Ecto neural progenitor cell (in vitro differentiated cells): ENCODE results near the gene WDR37.
"Not testable (repeated sequence)": the region's sequence is repeated elsewhere in the genome, so short reads cannot be mapped to it uniquely, and the experiment has no call there.

Experiments
- DNase-seq: peaks from one replicate; pipeline ENCODE4 v3.0.0-alpha.2; 2018; ENCODE audit warnings: low spot score

WDR37 gene

GRCh38 chr10:1041514-1041913 lies 14.7 kb upstream of the WDR37 start:
- no peak for DNase-seq

DNA sequence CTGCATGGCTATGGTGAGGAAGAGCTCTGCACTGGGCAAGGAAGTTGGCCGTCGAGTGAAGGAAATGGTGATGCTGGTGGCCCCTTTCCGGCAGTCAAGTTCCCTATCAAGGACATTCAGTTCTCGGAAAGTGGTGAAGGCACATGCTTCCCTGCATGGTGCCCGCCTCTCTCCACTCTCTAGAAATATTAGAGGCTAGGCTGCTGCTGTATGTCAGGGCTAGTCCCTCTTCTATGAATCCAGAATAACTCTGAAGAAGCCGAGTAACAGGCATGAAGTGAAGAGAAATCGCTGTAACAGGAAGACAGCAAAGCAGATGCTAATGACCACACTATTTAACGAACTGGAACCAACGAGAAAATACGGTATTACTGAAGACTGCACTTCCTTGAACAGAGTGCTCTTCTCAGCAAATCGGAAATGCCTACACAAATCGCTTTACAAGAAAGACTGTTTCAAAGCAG lies 12.6 kb upstream of the WDR37 start:
- no peak for DNase-seq

DNA sequence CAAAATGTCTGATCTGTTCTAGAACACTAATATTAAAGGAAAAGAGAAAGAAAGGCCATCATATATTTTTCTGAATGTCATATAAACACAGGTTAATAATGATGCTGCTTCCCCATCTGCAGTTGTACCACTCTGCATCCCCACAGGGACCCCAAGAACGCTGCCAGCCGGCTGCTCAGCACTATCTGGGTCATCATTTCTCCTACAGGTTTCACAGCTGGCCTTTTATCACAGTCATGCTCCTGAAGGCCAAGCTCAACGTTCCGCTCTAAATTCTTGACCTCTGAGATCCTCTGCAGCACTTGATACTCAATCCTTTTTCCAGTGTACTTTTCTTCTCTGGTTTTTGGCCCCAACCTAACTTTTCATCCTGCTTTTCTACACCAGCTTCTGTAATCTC lies 12.0 kb upstream of the WDR37 start:
- no peak for DNase-seq

- no peak for DNase-seq
Observed at GRCh38 chr10:1044964-1045363, 11.2 kb upstream of the WDR37 start.

GRCh38 chr10:1045415-1045814 lies 10.8 kb upstream of the WDR37 start:
- no peak for DNase-seq

- no peak for DNase-seq
Observed at GRCh38 chr10:1047937-1048336, 8.2 kb upstream of the WDR37 start.

DNA sequence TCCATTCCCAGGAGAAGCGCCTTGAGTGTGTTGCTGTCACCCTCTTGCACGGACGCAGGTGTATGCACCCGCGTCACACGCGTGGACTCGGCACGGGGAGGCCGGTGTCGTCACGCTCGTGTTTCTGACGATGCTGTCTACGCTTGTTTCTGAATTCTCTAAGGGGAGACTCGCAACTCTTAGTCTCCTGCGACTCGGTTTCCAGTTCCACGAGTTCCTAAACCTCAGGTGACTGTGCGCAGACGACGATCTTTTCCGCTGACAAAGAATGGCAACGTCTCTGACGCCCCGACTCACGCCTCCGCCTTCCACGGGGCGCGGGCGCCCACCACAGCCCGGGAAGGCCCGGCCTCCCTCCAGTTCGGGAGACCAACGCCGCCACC lies 7.8 kb upstream of the WDR37 start:
- no peak for DNase-seq

GRCh38 chr10:1048732-1049424 lies 7.3 kb upstream of the WDR37 start, which contains the start of gene IDI1:
IDI1 (minus strand) TSS chr10:1049119; CDS start chr10:1049003, 116 bp downstream.
- DNase-seq = peak; percentile 99

GRCh38 chr10:1049425-1049958 lies 6.7 kb upstream of the WDR37 start:
- DNase-seq = no peak

DNA sequence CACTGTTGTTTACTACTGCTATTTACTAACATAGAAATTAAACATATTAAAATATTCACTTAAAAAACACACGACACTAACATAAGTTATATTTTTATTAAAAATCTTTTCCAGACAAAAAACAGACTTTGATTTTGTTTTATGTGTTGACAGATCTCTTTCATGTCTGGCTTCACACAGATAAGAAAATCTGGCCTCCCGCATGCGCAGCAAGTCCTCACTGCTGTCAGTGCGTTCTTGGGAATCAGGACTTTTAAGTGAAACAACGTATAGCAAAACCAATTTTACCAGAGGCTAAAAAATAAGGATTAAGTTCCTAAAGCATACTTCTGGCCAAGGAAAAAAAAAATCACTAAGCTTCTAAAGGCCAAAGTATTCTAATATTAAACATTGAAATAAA lies 6.0 kb upstream of the WDR37 start:
- no peak for DNase-seq

GRCh38 chr10:1050554-1050953 lies 5.6 kb upstream of the WDR37 start:
- DNase-seq = no peak

DNA sequence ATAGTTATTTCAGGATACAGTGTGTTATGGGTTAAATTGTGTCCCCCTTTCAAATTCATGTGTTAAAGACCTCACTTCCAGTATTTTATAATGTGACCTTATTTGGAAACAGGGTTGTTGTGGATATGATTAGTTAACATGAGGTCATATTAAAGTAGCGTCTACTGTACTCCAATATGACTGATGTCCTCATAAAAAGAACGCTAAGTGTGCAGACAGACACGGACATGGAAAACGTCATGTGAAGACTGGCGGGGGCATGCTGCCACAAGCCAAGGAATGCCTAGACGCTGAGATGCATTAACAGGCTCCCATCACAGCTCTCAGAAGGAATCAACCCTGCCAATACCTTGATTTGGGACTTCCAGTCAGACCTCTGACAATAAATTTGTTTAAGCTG lies 1.5 kb upstream of the WDR37 start:
- no peak for DNase-seq

GRCh38 chr10:1057106-1057657 lies 997 bp downstream of the WDR37 start:
- peak; percentile 57 for DNase-seq

DNA sequence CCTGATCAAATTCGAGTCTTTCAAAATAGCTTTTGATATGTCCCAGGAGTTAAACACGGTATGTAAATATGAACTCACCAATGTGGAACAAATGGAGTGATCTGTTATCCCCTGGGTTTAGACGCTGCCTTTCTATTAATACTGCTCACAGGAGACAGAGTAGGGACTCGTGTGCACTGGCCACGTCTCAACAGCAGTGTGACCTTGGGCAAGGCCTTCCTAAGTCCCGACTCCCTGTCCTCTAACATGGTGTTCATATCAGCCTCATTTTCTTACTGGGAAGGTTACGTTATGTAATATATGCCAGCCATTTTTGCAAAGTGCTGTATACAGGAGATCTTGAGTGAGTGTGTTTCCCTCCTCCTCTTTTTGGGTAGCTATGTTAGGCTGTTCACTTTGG lies 1.8 kb downstream of the WDR37 start:
- DNase-seq = no peak

- no peak for DNase-seq
Observed at GRCh38 chr10:1059902-1060301, 3.7 kb downstream of the WDR37 start.

DNA sequence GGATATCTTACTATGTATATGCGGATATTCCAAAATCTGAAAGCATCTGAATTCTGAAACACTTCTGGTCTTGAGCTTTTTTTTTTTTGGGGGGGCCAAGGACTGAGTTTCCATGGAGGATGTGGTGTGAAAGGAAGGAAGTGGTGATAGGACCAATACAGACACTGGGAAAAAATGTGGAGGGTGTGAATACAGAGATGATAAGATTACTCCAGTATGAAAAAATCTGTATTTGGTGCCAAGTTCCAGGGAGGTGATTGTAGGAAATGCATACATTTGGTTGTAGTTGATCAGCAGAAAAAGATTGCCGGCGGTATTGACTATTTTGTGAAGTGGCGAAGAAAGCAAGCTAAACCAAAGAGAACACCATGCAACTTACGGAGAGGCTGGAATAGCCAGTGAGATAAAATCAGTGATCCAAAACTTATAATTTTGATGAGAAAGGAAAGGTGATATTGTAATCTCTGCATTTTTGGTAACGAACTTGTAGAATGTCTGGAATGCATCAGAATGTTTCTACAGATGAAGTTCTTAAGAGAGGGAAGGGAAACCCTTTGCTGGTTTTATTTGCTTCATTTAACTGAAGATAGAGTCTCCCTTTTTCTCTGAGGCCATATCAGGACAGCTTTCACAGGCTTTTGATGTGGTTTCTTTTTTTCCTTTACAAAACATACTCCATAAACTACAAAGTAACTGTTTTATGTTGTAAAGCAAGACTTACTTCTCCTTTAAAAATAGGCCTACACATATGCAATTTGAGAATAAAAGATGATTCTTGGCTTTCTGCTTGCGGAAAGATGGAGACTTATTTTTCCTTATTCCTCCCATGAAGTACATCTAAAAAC lies 6.0 kb downstream of the WDR37 start:
- DNase-seq = no peak

- DNase-seq = no peak
Observed at GRCh38 chr10:1063232-1063865, 7.2 kb downstream of the WDR37 start.

GRCh38 chr10:1064964-1065247 lies 8.7 kb downstream of the WDR37 start:
- DNase-seq = no peak

DNA sequence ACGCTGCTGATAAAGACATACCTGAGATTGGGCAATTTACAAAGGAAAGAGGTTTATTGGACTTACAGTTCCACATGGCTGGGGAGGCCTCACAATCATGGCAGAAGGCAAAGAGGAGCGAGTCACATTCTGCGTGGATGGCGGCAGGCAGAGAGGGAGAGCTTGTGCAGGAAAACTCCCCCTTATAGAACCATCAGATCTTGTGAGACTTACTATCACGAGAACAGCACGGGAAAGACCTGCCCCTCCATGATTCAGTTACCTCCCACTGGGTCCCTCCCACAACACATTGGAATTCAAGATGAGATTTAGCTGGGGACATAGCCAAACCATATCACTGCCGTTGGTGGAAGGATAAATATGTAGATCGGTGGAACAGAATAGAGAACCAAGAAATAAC lies 10.5 kb downstream of the WDR37 start:
- not testable (repeated sequence) for DNase-seq

- no peak for DNase-seq
Observed at GRCh38 chr10:1068380-1069361, 12.5 kb downstream of the WDR37 start.

DNA sequence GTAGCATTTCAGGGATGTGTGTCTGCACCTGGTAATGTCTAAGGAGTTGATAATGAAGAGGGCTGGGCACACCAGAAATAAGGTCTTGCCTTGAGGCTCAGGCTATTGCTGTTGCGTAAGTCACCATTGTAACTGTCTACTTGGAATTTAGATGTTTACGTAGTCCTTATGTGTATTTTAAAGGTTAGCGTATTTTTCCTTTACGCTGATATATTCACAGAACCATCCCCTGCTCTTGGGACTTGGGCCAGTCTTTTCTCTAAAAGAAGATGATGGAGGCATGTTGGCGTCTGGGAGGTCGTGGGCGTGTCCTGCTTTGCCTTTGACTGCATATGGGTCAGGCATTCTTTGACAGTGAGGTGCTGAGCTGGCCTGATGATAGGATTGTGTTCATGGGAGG lies 14.7 kb downstream of the WDR37 start:
- DNase-seq = no peak
